Smooth muscle cell (in vitro differentiated cells): ENCODE data around the gene KRT8. TPM values are rescaled to one million over a fixed set of nuclear protein-coding genes. Genes with fewer than 3 reads are reported as not detected.

ENCODE experiments used
- DNase-seq: peaks from one replicate; lab custom pipeline; 2025; ENCODE audit not compliant: unreplicated experiment; lab: John Stamatoyannopoulos, UW
- H2AFZ ChIP-seq: fragments of 200-600 bp; sonication (generic); 2 replicates; pipeline ENCODE4 v1.6.0; 2016; ENCODE audit warnings: antibody characterized with exemption, low read depth, mild to moderate bottlenecking
- H3F3A ChIP-seq: fragments of 200-600 bp; sonication (generic); 2 replicates; pipeline ENCODE4 v1.6.0; 2017; ENCODE audit warnings: antibody characterized with exemption, low read depth
- H3K27ac ChIP-seq: fragments of 200-600 bp; sonication (generic); 2 replicates; pipeline ENCODE4 v1.5.1; 2016; ENCODE audit warnings: low read depth, mild to moderate bottlenecking
- H3K27me3 ChIP-seq: fragments of 200-600 bp; sonication (generic); 2 replicates; pipeline ENCODE4 v1.6.1; 2016; ENCODE audit warnings: low read depth, mild to moderate bottlenecking
- H3K36me3 ChIP-seq: fragments of 200-600 bp; sonication (generic); 2 replicates; pipeline ENCODE4 v1.5.1; 2016; ENCODE audit warnings: low read depth
- H3K4me1 ChIP-seq: fragments of 200-600 bp; sonication (generic); 2 replicates; pipeline ENCODE4 v1.5.1; 2016; ENCODE audit warnings: low read depth
- H3K4me2 ChIP-seq: fragments of 200-600 bp; sonication (generic); 2 replicates; pipeline ENCODE4 v1.6.0; 2016; ENCODE audit warnings: mild to moderate bottlenecking
- H3K4me3 ChIP-seq: fragments of 200-600 bp; sonication (generic); 2 replicates; pipeline ENCODE4 v1.5.1; 2016; ENCODE audit warnings: mild to moderate bottlenecking
- H3K79me2 ChIP-seq: fragments of 200-600 bp; sonication (generic); 2 replicates; pipeline ENCODE4 v1.6.0; 2016; ENCODE audit warnings: low read depth, mild to moderate bottlenecking
- H3K9ac ChIP-seq: fragments of 200-600 bp; sonication (generic); 2 replicates; pipeline ENCODE4 v1.6.0; 2016; ENCODE audit warnings: low read depth
- H3K9me3 ChIP-seq: fragments of 200-600 bp; sonication (generic); replicated peaks from 2 replicates; pipeline ENCODE4 v1.5.1; 2016; ENCODE audit warnings: low read depth
- H4K20me1 ChIP-seq: fragments of 200-600 bp; sonication (generic); 2 replicates; pipeline ENCODE4 v1.6.0; 2016; ENCODE audit warnings: low read depth
- CTCF ChIP-seq: fragments of 200-600 bp; sonication (generic); IDR thresholded peaks from 2 replicates; pipeline ENCODE4 v1.5.1; 2017; ENCODE audit warnings: borderline replicate concordance, mild to moderate bottlenecking, antibody characterized with exemption; ENCODE audit not compliant: insufficient read depth, poor library complexity, severe bottlenecking
- WGBS: methylation state at CpG from one replicate; pipeline ENCODE4 v1.1.7; 2016; ENCODE audit warnings: low lambda C conversion rate; 5-methylcytosine and 5-hydroxymethylcytosine counted together
- polyA plus RNA-seq: library from polyadenylated mRNA; unstranded; fragments of >200 nt; fragmentation: Nextera tagmentation; extraction: Ambion mirVana; gene quantifications from 2 replicates; pipeline ENCODE4 v1.2.1, GENCODE V29; 2016
- total RNA-seq: library from RNA; depleted of rRNA; stranded (reverse); fragments of >200 nt; gene quantifications from 2 replicates; pipeline ENCODE4 v1.2.3, GENCODE V29; 2014

Gene KRT8
- total and polyA plus RNA-seq, 2 experiments from 2014 or later, result 929 to 1,025 TPM

GRCh38 chr12:52847335-52848102, 57.4 kb downstream of the KRT8 start:
- H3K27me3 ChIP-seq, result peaks cover 8% of the 10 kb centered on the region
- no peak overlapping the region for H2AFZ ChIP-seq
- H3K36me3 ChIP-seq, result no peaks in the 10 kb centered on the region
- H3F3A ChIP-seq, result no peaks in the 10 kb centered on the region
- H3K9me3 ChIP-seq, result no peaks in the 10 kb centered on the region
- no peak overlapping the region for H3K4me3 ChIP-seq
- TF ChIP-seq CTCF, result no peak
- H3K4me1 ChIP-seq, result no peaks in the 10 kb centered on the region
- no peak overlapping the region for H3K4me2 ChIP-seq
- 75% methylated on average over 12 of the region's 12 CpGs for WGBS
- H3K27ac ChIP-seq, result no peak overlapping the region
- no peak for DNase-seq
- H4K20me1 ChIP-seq, result no peaks in the 10 kb centered on the region
- H3K79me2 ChIP-seq, result no peaks in the 10 kb centered on the region
- H3K9ac ChIP-seq, result no peak overlapping the region

Other genes with a start within 250 kb of the KRT8 start
- gene KRT1, start 224.7 kb downstream of the KRT8 start, total RNA-seq, result 11.1 and 13.5 TPM in 2 replicates
- 3.1 and 5.6 TPM in 2 replicates for gene KRT1, start 224.7 kb downstream of the KRT8 start, polyA plus RNA-seq
- 3.8 TPM in 1 of 2 replicates, not detected in the other for gene KRT77, start 201.6 kb downstream of the KRT8 start, total RNA-seq
- gene KRT77, start 201.6 kb downstream of the KRT8 start, polyA plus RNA-seq, result not detected in 2 replicates
- not detected in 2 replicates for gene KRT76, start 127.7 kb downstream of the KRT8 start, total RNA-seq
- gene KRT76, start 127.7 kb downstream of the KRT8 start, polyA plus RNA-seq, result not detected in 2 replicates
- not detected in 2 replicates for gene KRT3, start 109.0 kb downstream of the KRT8 start, total RNA-seq
- not detected in 2 replicates for gene KRT3, start 109.0 kb downstream of the KRT8 start, polyA plus RNA-seq
- 0.45 TPM in 1 of 2 replicates, not detected in the other for gene KRT4, start 91.0 kb downstream of the KRT8 start, total RNA-seq
- gene KRT4, start 91.0 kb downstream of the KRT8 start, polyA plus RNA-seq, result not detected in 2 replicates
- gene KRT79, start 70.8 kb downstream of the KRT8 start, total RNA-seq, result 0.85 and 3.4 TPM in 2 replicates
- 4.1 and 5.5 TPM in 2 replicates for gene KRT79, start 70.8 kb downstream of the KRT8 start, polyA plus RNA-seq
- gene KRT78, start 56.1 kb downstream of the KRT8 start, total RNA-seq, result 1.2 and 2.7 TPM in 2 replicates
- gene KRT78, start 56.1 kb downstream of the KRT8 start, polyA plus RNA-seq, result 1.6 TPM in 1 of 2 replicates, not detected in the other
- gene KRT18, start 44.0 kb upstream of the KRT8 start, total RNA-seq, result 477 and 663 TPM in 2 replicates
- 894 and 2,163 TPM in 2 replicates for gene KRT18, start 44.0 kb upstream of the KRT8 start, polyA plus RNA-seq
- 241 and 299 TPM in 2 replicates for gene EIF4B, start 101.4 kb upstream of the KRT8 start, total RNA-seq
- gene EIF4B, start 101.4 kb upstream of the KRT8 start, polyA plus RNA-seq, result 39.9 and 47.7 TPM in 2 replicates
- 9.3 and 11.4 TPM in 2 replicates for gene TNS2, start 145.0 kb upstream of the KRT8 start, total RNA-seq
- 17.4 TPM in 2 replicates for gene TNS2, start 145.0 kb upstream of the KRT8 start, polyA plus RNA-seq
- gene SPRYD3, start 174.3 kb upstream of the KRT8 start, total RNA-seq, result 20.2 and 23.0 TPM in 2 replicates
- gene SPRYD3, start 174.3 kb upstream of the KRT8 start, polyA plus RNA-seq, result 43.5 and 57.1 TPM in 2 replicates
- gene IGFBP6, start 192.6 kb upstream of the KRT8 start, total RNA-seq, result 22.6 and 22.7 TPM in 2 replicates
- 94.4 and 102 TPM in 2 replicates for gene IGFBP6, start 192.6 kb upstream of the KRT8 start, polyA plus RNA-seq
- not detected in 2 replicates for gene SOAT2, start 198.4 kb upstream of the KRT8 start, total RNA-seq
- gene SOAT2, start 198.4 kb upstream of the KRT8 start, polyA plus RNA-seq, result not detected in 2 replicates